Right lobe of liver (tissue), 6 donors: Measurements from ENCODE around the gene VAX1. TPM values are rescaled to one million over a fixed set of nuclear protein-coding genes. Genes with fewer than 3 reads are reported as not detected.

Experiments used
- ATAC-seq, 4 donors: fragments of 200-7000 bp; cut with Tn5 transposase; one replicate each; pipeline ENCODE4 v1.9.1; 2020; ENCODE audit warnings: mild to moderate bottlenecking in 4 of 4, moderate library complexity in 4 of 4
- DNase-seq, 3 donors: peaks; one replicate each; pipeline ENCODE4 v3.0.0-alpha.2; 2020
- H3K27ac ChIP-seq, 3 donors: fragments of 200-600 bp; one replicate each; pipeline ENCODE4 v1.8.0; 2022
- H3K27me3 ChIP-seq, 2 donors: fragments of 200-600 bp; one replicate each; pipeline ENCODE4 v1.8.0; 2022
- H3K36me3 ChIP-seq, 4 donors: fragments of 200-600 bp; sonication (generic) in 1 of 4; one replicate each; pipeline versions ENCODE4 v1.5.1 to v1.8.0; 2017 to 2022; ENCODE audit warnings: control low read depth in 1 of 4
- H3K4me1 ChIP-seq, 4 donors: fragments of 200-600 bp; sonication (generic) in 1 of 4; one replicate each; pipeline versions ENCODE4 v1.5.1 to v1.8.0; 2017 to 2022; ENCODE audit warnings: control low read depth in 1 of 4
- H3K4me3 ChIP-seq, 3 donors: fragments of 200-600 bp; one replicate each; pipeline ENCODE4 v1.8.0; 2022
- H3K9me3 ChIP-seq, 4 donors: fragments of 200-600 bp; sonication (generic) in 1 of 4; one replicate each; pipeline versions ENCODE4 v1.5.1 to v1.8.0; 2017 to 2022; ENCODE audit warnings: control low read depth in 1 of 4
- CTCF ChIP-seq, 4 donors: fragments of 200-600 bp in 3 of 4; fragments of 450-650 bp in 1 of 4; IDR thresholded peaks; one replicate each; pipeline versions ENCODE4 v1.5.1 to v1.8.0; 2016 to 2022; ENCODE audit warnings: antibody characterized with exemption in 4 of 4, mild to moderate bottlenecking in 2 of 4
- POLR2A ChIP-seq: fragments of 450-650 bp; IDR thresholded peaks from one replicate; pipeline ENCODE4 v1.6.1; 2017; ENCODE audit warnings: antibody characterized with exemption, mild to moderate bottlenecking
- WGBS: methylation state at CpG from one replicate; pipeline ENCODE4 v1.1.6; 2018; ENCODE audit warnings: low coverage, low lambda C conversion rate; ENCODE audit not compliant: insufficient coverage; ENCODE audit errors: missing lambda C conversion rate; 5-methylcytosine and 5-hydroxymethylcytosine counted together
- intact Hi-C, 2 donors: fragments of 100-400 bp; cut with DNase I; formaldehyde crosslinking; loops; one replicate each; pipeline versions ENCODE4 v1.11.2 to v1.14.1; 2022
- total RNA-seq, 6 experiments: library from RNA; depleted of rRNA in 2 of 6; stranded (reverse); fragments of >200 nt in 2 of 6; fragmentation: NEBNext Ultra II Directional in 3 of 6; extraction: Animal tissue kit (Norgen Biotek cat#: 25700) in 3 of 6; gene quantifications; one replicate each; pipeline versions ENCODE4 v1.1.0 to v1.2.4, GENCODE V29; 2016 to 2023
- donor health status: DM: no; HTN: yes; CAD: no.
- donor health status: DM: no; HTN: no; CAD: no.
- donor health status: DM: no; HTN: no; CAD: no.
- donor health status: DM: no; HTN: yes; CAD: no.
- donor health status: DM: no; HTN: yes; CAD: no.

VAX1 gene
- total RNA-seq, 6 experiments from 2014 or later, result not detected

GRCh38 chr10:117159390-117159789 is 21.3 kb upstream of the VAX1 start:
- peaks cover 0 to 11% (median 0%) of the 10 kb centered on the region in 4 donors for H3K4me1 ChIP-seq
- WGBS, result 12% methylated on average over 6 of the region's 6 CpGs

GRCh38 chr10:117158297-117158696 is 20.2 kb upstream of the VAX1 start:
- Histone ChIP-seq H3K4me1 (peaks cover 0 to 7% (median 0%) of the 10 kb centered on the region in 4 donors), H3K36me3 (no peaks in the 10 kb centered on the region), H3K27ac (no peak overlapping the region), H3K27me3 (peaks cover 5 to 58% of the 10 kb centered on the region in 2 donors), H3K4me3 (no peak overlapping the region), H3K9me3 (no peaks in the 10 kb centered on the region)
- intact Hi-C loops, result no loop called here
- ATAC-seq (no peak), DNase-seq (no peak)
- TF ChIP-seq POLR2A, result no peak
- 20% methylated on average over 2 of the region's 2 CpGs for WGBS

More at GRCh38 chr10:117159390-117159789, 21.3 kb upstream of the VAX1 start:
- Histone ChIP-seq H3K4me3 (no peak overlapping the region), H3K9me3 (no peaks in the 10 kb centered on the region), H3K27me3 (peaks cover 9 to 69% of the 10 kb centered on the region in 2 donors), H3K36me3 (no peaks in the 10 kb centered on the region), H3K27ac (no peak overlapping the region)
- intact Hi-C loops, result no loop called here
- DNase-seq (no peak), ATAC-seq (no peak)
- TF ChIP-seq CTCF (IDR thresholded peaks at IDR 0.05) (no peak), POLR2A (no peak)

GRCh38 chr10:117152668-117153067 is 14.6 kb upstream of the VAX1 start:
- ATAC-seq (no peak), DNase-seq (no peak)
- Histone ChIP-seq H3K4me1 (no peaks in the 10 kb centered on the region), H3K9me3 (no peaks in the 10 kb centered on the region), H3K27ac (no peak overlapping the region), H3K4me3 (no peak overlapping the region), H3K36me3 (no peaks in the 10 kb centered on the region), H3K27me3 (peaks cover 0 to 16% of the 10 kb centered on the region in 2 donors)
- no peak for TF ChIP-seq POLR2A
- TF ChIP-seq CTCF (IDR thresholded peaks at IDR 0.05), result no peak
- WGBS, result 36% methylated on average over 3 of the region's 3 CpGs
- intact Hi-C loops, result no loop called here

DNA sequence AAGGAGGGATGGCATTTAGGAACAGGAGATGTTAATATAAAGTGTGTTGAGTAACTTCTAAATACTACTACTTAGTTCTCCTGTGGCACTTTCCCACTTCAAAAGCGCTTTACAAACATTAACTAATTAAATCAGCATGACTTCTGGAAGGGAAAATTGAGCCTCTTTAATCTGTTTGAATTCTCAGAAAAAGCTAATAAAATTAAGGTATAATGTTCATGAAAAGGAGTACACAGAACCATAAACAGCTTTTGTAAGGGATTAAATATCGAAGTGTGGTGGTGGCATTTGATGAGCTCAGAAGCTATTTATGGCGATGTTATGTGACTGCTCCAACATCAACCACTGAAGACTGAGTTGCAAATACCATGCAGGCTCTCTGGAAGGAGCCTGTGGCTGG is 10.2 kb upstream of the VAX1 start:
- DNase-seq, result no peak
- no peaks in the 10 kb centered on the region for H3K27me3 ChIP-seq

GRCh38 chr10:117145019-117145418 is 6.9 kb upstream of the VAX1 start:
- Histone ChIP-seq H3K27ac (no peak overlapping the region), H3K4me3 (no peak overlapping the region), H3K4me1 (no peaks in the 10 kb centered on the region), H3K36me3 (no peaks in the 10 kb centered on the region), H3K27me3 (peaks cover 6 to 8% of the 10 kb centered on the region in 2 donors), H3K9me3 (no peaks in the 10 kb centered on the region)
- TF ChIP-seq POLR2A, result no peak
- TF ChIP-seq CTCF (IDR thresholded peaks at IDR 0.05), result no peak
- intact Hi-C loops, result no loop called here
- ATAC-seq (no peak), DNase-seq (no peak)
- 54% methylated on average over 4 of the region's 4 CpGs for WGBS

More for the DNA sequence above, 10.2 kb upstream of the VAX1 start:
- H3K27ac ChIP-seq, result no peak overlapping the region
- H3K9me3 ChIP-seq, result no peaks in the 10 kb centered on the region
- no peaks in the 10 kb centered on the region for H3K4me1 ChIP-seq
- intact Hi-C loops, result no loop called here
- H3K36me3 ChIP-seq, result no peaks in the 10 kb centered on the region
- no peak for TF ChIP-seq POLR2A
- TF ChIP-seq CTCF (IDR thresholded peaks at IDR 0.05), result no peak
- ATAC-seq, result no peak
- WGBS, result 73% methylated on average over 3 of the region's 3 CpGs
- H3K4me3 ChIP-seq, result no peak overlapping the region
